ENCODE measurements around the gene HGF.
A peak's percentile ranks its signal among the peaks of the same experiment; 100 is the strongest.
"Not testable (repeated sequence)": the region's sequence is repeated elsewhere in the genome, so short reads cannot be mapped to it uniquely, and the experiment has no call there.

The HGF gene

GRCh38 chr7:81811956-81812865 lies 42.4 kb upstream of the HGF start:
- Histone ChIP-seq H3K9me3 (ENCODE audit: insufficient read depth, low read depth, low read length) (no peaks in the 10 kb centered on the region), H2AFZ (ENCODE audit: low read length) (no peak overlapping the region), H3K4me1 (ENCODE audit: insufficient read depth, low read length, poor library complexity, severe bottlenecking) (no peaks in the 10 kb centered on the region), H3K9me2 (replicated peaks; ENCODE audit: low read depth, low read length) (no peaks in the 10 kb centered on the region), H3K4me2 (ENCODE audit: low read depth, low read length, poor library complexity, severe bottlenecking) (no peak overlapping the region), H3K9ac (ENCODE audit: low read depth, low read length, poor library complexity, severe bottlenecking) (no peak overlapping the region), H4K20me1 (ENCODE audit: insufficient read depth, low read length, poor library complexity, severe bottlenecking) (no peaks in the 10 kb centered on the region), H3K27me3 (ENCODE audit: insufficient read depth, low read length, poor library complexity, severe bottlenecking) (no peaks in the 10 kb centered on the region), H3F3A (ENCODE audit: low read depth) (no peaks in the 10 kb centered on the region), H3K36me3 (ENCODE audit: insufficient read depth, low read length) (no peaks in the 10 kb centered on the region), H3K79me2 (ENCODE audit: insufficient read depth, low read length) (no peaks in the 10 kb centered on the region), H3K4me3 (ENCODE audit: low read length, poor library complexity, severe bottlenecking) (no peak overlapping the region)
- no peak for TF ChIP-seq CTCF (conservative IDR thresholded peaks at IDR 0.05; ENCODE audit: low read length)
- no peak for TF ChIP-seq EZH2phosphoT487 (IDR thresholded peaks at IDR 0.05; ENCODE audit: borderline replicate concordance)

GRCh38 chr7:81810476-81811155 lies 40.8 kb upstream of the HGF start:
- no peaks in the 10 kb centered on the region for H3K9me2 ChIP-seq (replicated peaks; ENCODE audit: low read depth, low read length)
- H3K36me3 ChIP-seq (ENCODE audit: insufficient read depth, low read length), result no peaks in the 10 kb centered on the region
- H4K20me1 ChIP-seq (ENCODE audit: insufficient read depth, low read length, poor library complexity, severe bottlenecking), result no peaks in the 10 kb centered on the region
- no peaks in the 10 kb centered on the region for H3K79me2 ChIP-seq (ENCODE audit: insufficient read depth, low read length)
- peak overlapping the region; percentile 66; the same call in 1 of the 2 replicates for H2AFZ ChIP-seq (ENCODE audit: low read length)
- no peak overlapping the region for H3K4me2 ChIP-seq (ENCODE audit: low read depth, low read length, poor library complexity, severe bottlenecking)
- no peaks in the 10 kb centered on the region for H3K27me3 ChIP-seq (ENCODE audit: insufficient read depth, low read length, poor library complexity, severe bottlenecking)
- TF ChIP-seq EZH2phosphoT487 (IDR thresholded peaks at IDR 0.05; ENCODE audit: borderline replicate concordance) (no peak), CTCF (conservative IDR thresholded peaks at IDR 0.05; ENCODE audit: low read length) (no peak)
- H3K4me3 ChIP-seq (ENCODE audit: low read length, poor library complexity, severe bottlenecking), result no peak overlapping the region
- H3F3A ChIP-seq (ENCODE audit: low read depth), result no peaks in the 10 kb centered on the region
- H3K9me3 ChIP-seq (ENCODE audit: insufficient read depth, low read depth, low read length), result no peaks in the 10 kb centered on the region
- no peak overlapping the region for H3K9ac ChIP-seq (ENCODE audit: low read depth, low read length, poor library complexity, severe bottlenecking)
- no peaks in the 10 kb centered on the region for H3K4me1 ChIP-seq (ENCODE audit: insufficient read depth, low read length, poor library complexity, severe bottlenecking)

GRCh38 chr7:81808310-81808709 lies 38.5 kb upstream of the HGF start:
- not testable (repeated sequence) for H3K36me3 ChIP-seq (ENCODE audit: insufficient read depth, low read length); H3K4me3 ChIP-seq (ENCODE audit: low read length, poor library complexity, severe bottlenecking); H2AFZ ChIP-seq (ENCODE audit: low read length); H3K9me2 ChIP-seq (replicated peaks; ENCODE audit: low read depth, low read length); H3F3A ChIP-seq (ENCODE audit: low read depth); H3K4me2 ChIP-seq (ENCODE audit: low read depth, low read length, poor library complexity, severe bottlenecking); H3K79me2 ChIP-seq (ENCODE audit: insufficient read depth, low read length); H3K4me1 ChIP-seq (ENCODE audit: insufficient read depth, low read length, poor library complexity, severe bottlenecking); H4K20me1 ChIP-seq (ENCODE audit: insufficient read depth, low read length, poor library complexity, severe bottlenecking); H3K27me3 ChIP-seq (ENCODE audit: insufficient read depth, low read length, poor library complexity, severe bottlenecking); H3K9me3 ChIP-seq (ENCODE audit: insufficient read depth, low read depth, low read length); H3K9ac ChIP-seq (ENCODE audit: low read depth, low read length, poor library complexity, severe bottlenecking)

Data from Loucy (cell line).